ENCODE data around the gene PARD3.

- TF ChIP-seq REST (IDR thresholded peaks at IDR 0.05; ENCODE audit: insufficient read depth in 1 of 2, low read depth in 2 of 2, low read length in 2 of 2) (no peak), POLR2AphosphoS5 (IDR thresholded peaks at IDR 0.05; ENCODE audit: low read depth, low read length) (no peak), TAF1 (IDR thresholded peaks at IDR 0.05; ENCODE audit: borderline replicate concordance, insufficient read depth, low read length) (no peak), FOXP2 (optimal IDR thresholded peaks at IDR 0.05; ENCODE audit: borderline replicate concordance, extremely low read depth, extremely low read length, insufficient read depth) (no peak), SIN3A (IDR thresholded peaks at IDR 0.05; ENCODE audit: borderline replicate concordance, insufficient read depth, low read length) (no peak)
These were observed 521.0 kb downstream of the PARD3 start for GRCh38 chr10:34294137-34294536.
